Measurements from ENCODE around the gene AHCTF1.

The AHCTF1 gene

GRCh38 chr1:246798606-246799496, 132.9 kb downstream of the AHCTF1 start:
- DNase-seq (ENCODE audit: low read depth in 2 of 2) = no peak

DNA sequence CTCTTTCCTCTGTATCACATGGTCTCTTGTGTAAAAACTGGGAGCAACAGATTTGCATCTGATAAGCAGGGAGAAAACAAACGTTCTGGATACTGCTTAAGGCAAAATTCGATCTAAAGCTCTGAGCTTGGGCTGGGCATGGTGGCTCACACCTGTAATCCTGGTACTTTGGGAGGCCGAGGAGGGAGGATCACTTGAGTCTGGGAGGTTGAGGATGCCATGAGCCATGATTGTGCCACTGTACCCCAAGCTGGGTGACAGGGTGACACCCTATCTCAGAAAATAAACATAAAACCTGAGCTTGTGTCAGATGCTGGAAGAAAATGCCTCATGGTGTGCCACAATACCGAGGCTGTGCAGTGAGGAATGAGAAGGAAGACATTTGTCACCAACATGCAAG, 133.6 kb downstream of the AHCTF1 start:
- no peak for DNase-seq (ENCODE audit: low read depth in 2 of 2)

- DNase-seq (ENCODE audit: low read depth in 2 of 2) = no peak
Observed at GRCh38 chr1:246797597-246797996, 134.2 kb downstream of the AHCTF1 start.

DNA sequence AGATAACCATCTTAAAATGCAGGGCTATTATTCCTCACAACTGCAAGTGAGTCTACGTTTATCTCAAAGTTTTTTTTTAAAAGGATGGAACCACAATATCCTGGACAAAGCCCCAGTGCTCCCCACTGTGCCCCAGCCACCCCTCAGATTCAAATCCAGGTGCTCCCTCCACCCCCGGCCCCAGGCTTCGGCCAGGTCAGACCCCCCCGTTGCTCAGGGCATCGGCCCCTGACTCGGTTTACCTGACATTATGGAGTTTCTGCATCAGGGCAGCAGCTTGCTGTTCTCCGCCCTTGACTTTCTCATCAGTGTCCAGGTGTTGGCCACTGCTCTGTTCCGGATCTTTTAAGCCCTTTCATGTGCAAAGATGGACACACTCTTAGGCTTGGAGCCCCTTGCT, 134.6 kb downstream of the AHCTF1 start:
- no peak for DNase-seq (ENCODE audit: low read depth in 2 of 2)

GRCh38 chr1:246795906-246796694, 135.6 kb downstream of the AHCTF1 start:
- DNase-seq (ENCODE audit: low read depth in 2 of 2) = no peak

DNA sequence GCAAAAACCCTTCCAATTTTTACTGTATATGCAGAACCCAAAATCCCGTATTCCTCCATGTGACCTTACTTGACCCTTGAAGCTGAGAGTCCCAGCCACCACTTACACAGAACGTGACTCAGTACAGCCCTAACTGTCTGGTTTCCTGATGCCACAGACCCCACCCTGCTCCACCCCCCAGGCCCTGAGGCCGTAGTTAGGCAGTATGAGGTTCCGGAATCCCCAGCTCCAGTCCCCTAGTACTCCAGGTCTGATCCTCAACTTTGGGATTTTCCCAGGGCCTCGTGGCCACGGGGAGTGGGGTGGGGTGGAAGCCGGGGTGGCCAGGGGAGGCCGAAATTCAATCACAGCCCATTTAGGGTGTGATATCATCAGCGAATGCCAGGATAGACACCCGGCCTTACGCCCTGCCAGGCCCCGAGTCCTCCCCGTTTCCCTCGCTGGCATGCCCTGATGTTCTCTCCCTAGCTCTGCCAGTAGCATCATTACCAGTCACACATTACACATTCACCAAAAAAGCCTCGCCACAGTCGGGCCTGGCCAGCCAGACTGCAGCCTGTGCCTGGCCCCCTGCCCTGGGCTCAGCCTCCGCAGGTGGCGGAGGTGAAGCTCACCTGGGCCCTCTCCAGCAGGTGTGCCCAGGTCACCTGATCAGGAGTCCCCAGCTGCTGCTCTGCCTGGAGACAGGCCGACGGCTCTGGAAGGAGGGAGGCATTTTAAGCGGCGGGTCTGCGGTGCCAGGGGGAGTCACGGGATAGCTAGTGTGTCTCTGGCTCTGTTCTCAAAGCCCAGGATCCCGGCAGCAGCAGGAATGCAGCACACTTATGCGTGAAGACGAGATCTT, 136.7 kb downstream of the AHCTF1 start:
- no peak for DNase-seq (ENCODE audit: low read depth in 2 of 2)

GRCh38 chr1:246794048-246794827, 137.5 kb downstream of the AHCTF1 start:
- DNase-seq (ENCODE audit: low read depth in 2 of 2) = no peak

- no peak for DNase-seq (ENCODE audit: low read depth in 2 of 2)
Observed at GRCh38 chr1:246793356-246793896, 138.3 kb downstream of the AHCTF1 start.

GRCh38 chr1:246792603-246793002, 139.1 kb downstream of the AHCTF1 start:
- DNase-seq (ENCODE audit: low read depth in 2 of 2) = no peak

DNA sequence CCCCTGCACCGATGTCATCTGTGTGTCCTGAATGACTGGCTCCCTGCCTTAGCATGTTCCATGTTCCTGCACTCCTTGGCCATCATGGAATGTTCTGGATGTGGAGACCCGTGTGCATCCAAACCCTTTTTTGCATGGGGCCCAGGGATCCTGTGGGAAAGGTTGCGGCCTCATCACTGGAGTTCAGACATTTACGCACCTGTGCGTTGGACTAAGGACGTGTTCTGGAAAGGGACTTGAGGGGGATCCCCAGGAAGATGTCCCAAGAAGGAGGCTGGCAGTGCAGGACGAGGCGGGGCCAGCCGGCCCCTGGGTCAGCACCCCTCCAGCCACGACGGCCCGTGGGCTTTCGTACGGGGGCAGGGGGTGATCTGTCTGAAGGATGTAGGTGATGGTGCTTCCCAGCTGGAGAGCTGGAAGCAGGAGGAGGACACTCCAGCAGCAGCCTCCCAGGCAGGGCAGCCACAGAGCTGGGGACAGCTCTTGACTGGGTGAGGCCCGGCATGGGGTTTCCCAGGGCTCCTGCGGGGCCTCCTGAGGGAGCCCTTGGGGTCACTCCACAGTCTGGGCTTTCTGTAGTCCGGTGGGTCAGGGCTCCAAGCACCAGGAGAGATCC, 140.3 kb downstream of the AHCTF1 start:
- DNase-seq (ENCODE audit: low read depth in 2 of 2) = no peak

DNA sequence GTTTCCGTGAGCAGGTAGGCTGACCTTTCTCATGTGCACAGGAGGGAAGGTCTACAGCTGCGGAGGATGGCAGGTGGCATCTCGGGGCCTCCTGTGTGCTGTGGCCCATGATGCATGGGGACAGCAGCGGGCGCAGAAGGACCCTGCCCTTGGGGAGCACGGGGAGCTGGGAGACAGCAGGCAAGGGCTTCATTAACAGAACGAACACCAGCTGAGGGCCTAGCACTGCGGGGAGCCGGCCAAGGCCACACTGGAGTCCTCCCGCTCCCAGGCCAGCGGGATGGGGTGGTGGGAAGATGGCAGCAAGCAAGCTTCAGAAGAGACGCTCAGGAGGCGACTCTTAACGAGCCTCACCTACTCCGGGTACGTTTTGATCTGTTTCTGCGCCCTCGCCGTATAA, 140.9 kb downstream of the AHCTF1 start:
- no peak for DNase-seq (ENCODE audit: low read depth in 2 of 2)

- DNase-seq (ENCODE audit: low read depth in 2 of 2) = no peak
Observed at GRCh38 chr1:246790364-246790763, 141.4 kb downstream of the AHCTF1 start.

GRCh38 chr1:246789454-246790339, 142.1 kb downstream of the AHCTF1 start:
- DNase-seq (ENCODE audit: low read depth in 2 of 2) = no peak
